ENCODE data around the gene CEMIP. TPM values are rescaled to one million over a fixed set of nuclear protein-coding genes. Genes with fewer than 3 reads are reported as not detected.

CEMIP gene
- total and polyA plus RNA-seq, 2 of the 4 experiments (the other 2 are of a cell fraction), result 63.8 to 78.0 TPM

DNA sequence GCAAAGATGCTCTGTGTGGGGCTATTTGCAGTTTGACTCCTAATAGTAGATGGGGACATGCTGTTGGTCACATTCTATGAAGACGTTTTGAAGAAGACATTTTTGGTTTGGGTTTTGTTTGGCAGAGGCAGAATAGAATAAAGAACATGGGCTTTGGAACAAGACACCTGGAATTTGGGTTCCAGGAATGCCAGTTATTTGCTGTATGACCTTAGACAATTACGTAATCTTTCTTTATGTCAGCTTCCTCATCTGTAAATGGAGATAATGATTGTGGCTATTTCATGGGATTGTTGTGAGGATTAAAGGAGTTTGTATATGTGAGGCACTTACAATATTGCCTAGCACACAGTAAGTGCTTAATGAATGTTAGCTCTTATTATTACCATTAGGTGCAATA, 118.9 kb downstream of the CEMIP start:
- Histone ChIP-seq H3K18ac (ENCODE audit: low read depth, low read length) (no peak overlapping the region), H4K20me1 (ENCODE audit: insufficient read depth, low read length) (peaks cover 23% of the 10 kb centered on the region), H3K4me2 (ENCODE audit: low read depth, low read length) (no peak overlapping the region), H2BK120ac (ENCODE audit: low read depth, low read length) (no peak overlapping the region), H2BK15ac (ENCODE audit: low read depth, low read length) (no peak overlapping the region), H3K4ac (ENCODE audit: low read depth, low read length) (no peak overlapping the region), H2AK9ac (replicated peaks; ENCODE audit: low read depth, low read length, poor library complexity) (no peak overlapping the region), H2BK5ac (ENCODE audit: low read depth, low read length, poor library complexity, severe bottlenecking) (no peak overlapping the region), H3K79me1 (ENCODE audit: low read depth in 1 of 2, low read length in 2 of 2) (no peaks in the 10 kb centered on the region; a peak in 1 of 4 replicates), H4K8ac (ENCODE audit: low read depth in 2 of 2, low read length in 2 of 2) (no peak overlapping the region), H3K27me3 (ENCODE audit: control insufficient read depth, insufficient read depth, low read length) (no peaks in the 10 kb centered on the region), H2AK5ac (ENCODE audit: low read depth, low read length) (no peak overlapping the region), H3K9me1 (ENCODE audit: insufficient read depth, low read length) (peaks cover 6% of the 10 kb centered on the region; the same call in 1 of the 2 replicates), H3K56ac (ENCODE audit: extremely low read depth, insufficient read depth, low read length) (no peak overlapping the region), H3K14ac (replicated peaks; ENCODE audit: low read depth, low read length) (no peak overlapping the region), H3K9ac (ENCODE audit: low read depth, low read length) (no peak overlapping the region), H3K4me3 (ENCODE audit: insufficient read depth, low read depth, low read length) (no peak overlapping the region), H3K9me3 (ENCODE audit: control insufficient read depth, insufficient read depth, low read length) (no peaks in the 10 kb centered on the region), H2AFZ (replicated peaks; ENCODE audit: low read length, poor library complexity) (no peak overlapping the region), H3K27ac (ENCODE audit: insufficient read depth, low read length) (no peak overlapping the region), H4K91ac (ENCODE audit: insufficient read depth, low read depth, low read length) (no peak overlapping the region), H4K5ac (ENCODE audit: low read depth, low read length) (no peak overlapping the region), H2BK20ac (ENCODE audit: low read depth, low read length) (no peak overlapping the region), H3K4me1 (ENCODE audit: control insufficient read depth, insufficient read depth, low read length) (peaks cover 3% of the 10 kb centered on the region; the same call in 1 of the 2 replicates), H3K36me3 (ENCODE audit: control insufficient read depth, insufficient read depth, low read length) (peaks cover 76% of the 10 kb centered on the region), H3K23ac (ENCODE audit: low read depth, low read length) (no peak overlapping the region)
- dilution Hi-C loops (cut with HindIII; ENCODE audit: low sequenced_read_pairs, unreplicated experiment), result no loop called here
- ChIA-PET POLR2A (ENCODE audit: unreplicated experiment) (no interaction called here), CTCF (no interaction called here)
- ATAC-seq (ENCODE audit: low read depth), result no peak
- TF ChIP-seq CEBPB (IDR thresholded peaks at IDR 0.05; ENCODE audit: low read depth, low read length) (peak; percentile 77), MAZ (IDR thresholded peaks at IDR 0.05; ENCODE audit: borderline replicate concordance, low read depth, low read length) (no peak), RFX5 (IDR thresholded peaks at IDR 0.05; ENCODE audit: low read depth, low read length) (no peak), CTCF (conservative IDR thresholded peaks at IDR 0.05; ENCODE audit: low read depth, low read length) (no peak)
- TF ChIP-seq, protein P1, sequence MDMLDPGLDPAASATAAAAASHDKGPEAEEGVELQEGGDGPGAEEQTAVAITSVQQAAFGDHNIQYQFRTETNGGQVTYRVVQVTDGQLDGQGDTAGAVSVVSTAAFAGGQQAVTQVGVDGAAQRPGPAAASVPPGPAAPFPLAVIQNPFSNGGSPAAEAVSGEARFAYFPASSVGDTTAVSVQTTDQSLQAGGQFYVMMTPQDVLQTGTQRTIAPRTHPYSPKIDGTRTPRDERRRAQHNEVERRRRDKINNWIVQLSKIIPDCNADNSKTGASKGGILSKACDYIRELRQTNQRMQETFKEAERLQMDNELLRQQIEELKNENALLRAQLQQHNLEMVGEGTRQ (IDR thresholded peaks at IDR 0.05; ENCODE audit: low read depth, low read length), result no peak
- in situ Hi-C loops (cut with MboI; ENCODE audit: low sequenced_read_pairs), result no loop called here
- DNase-seq, result no peak
- intact Hi-C loops (cut with micrococcal nuclease), result no loop called here
- no TSS peak for BruUV-seq (replicated peaks)
- no CpG with 5 or more reads among the region's 2 CpGs for WGBS, 2 experiments (ENCODE audit: extremely low coverage in 2 of 2, insufficient read length in 1 of 2)

All from IMR-90 (cell line).